NCI-H748 treated with DMSO at 0.1 percent for 48 hours (cell line): ENCODE measurements around the gene IKZF3.
"Not testable (repeated sequence)": the region's sequence is repeated elsewhere in the genome, so short reads cannot be mapped to it uniquely, and the experiment has no call there.

Experiments
- DNase-seq: peaks from one replicate; lab custom pipeline; 2025; lab: John Stamatoyannopoulos, UW

IKZF3 gene

GRCh38 chr17:39716879-39717536 lies 147.1 kb downstream of the IKZF3 start:
- no peak for DNase-seq

GRCh38 chr17:39716073-39716818 lies 147.9 kb downstream of the IKZF3 start:
- no peak for DNase-seq

- no peak for DNase-seq
Measured at GRCh38 chr17:39715375-39716072, 148.6 kb downstream of the IKZF3 start.

GRCh38 chr17:39714234-39714633 lies 149.9 kb downstream of the IKZF3 start:
- no peak for DNase-seq

- no peak for DNase-seq
Measured at GRCh38 chr17:39711851-39712250, 152.3 kb downstream of the IKZF3 start.

- not testable (repeated sequence) for DNase-seq
Measured at GRCh38 chr17:39711071-39711470, 153.0 kb downstream of the IKZF3 start.

- DNase-seq = no peak
Measured at GRCh38 chr17:39709998-39710964, 153.8 kb downstream of the IKZF3 start.

- DNase-seq = no peak
Measured at GRCh38 chr17:39709319-39709997, 154.7 kb downstream of the IKZF3 start.
